Vagina (tissue), 2 donors: ENCODE measurements around the gene DDX21.

ENCODE experiments used
- CTCF ChIP-seq, 3 experiments: fragments of 450-650 bp in 2 of 3; fragments of 200-600 bp in 1 of 3; sonication (generic) in 1 of 3; IDR thresholded peaks; one replicate each; pipeline ENCODE4 v1.5.1; 2017 to 2019; ENCODE audit warnings: antibody characterized with exemption in 3 of 3, mild to moderate bottlenecking in 2 of 3, moderate library complexity in 2 of 3
- POLR2A ChIP-seq, 2 donors: fragments of 450-650 bp; IDR thresholded peaks; one replicate each; pipeline ENCODE4 v1.6.1; 2017; ENCODE audit warnings: antibody characterized with exemption in 2 of 2, mild to moderate bottlenecking in 2 of 2, moderate library complexity in 2 of 2
- POLR2AphosphoS5 ChIP-seq, 2 donors: sonication (generic); formaldehyde crosslinking; IDR thresholded peaks; one replicate each; pipeline ENCODE4 v1.9.0; 2017; ENCODE audit warnings: antibody characterized with exemption in 2 of 2, mild to moderate bottlenecking in 2 of 2, low read depth in 1 of 2; ENCODE audit not compliant: insufficient read depth in 1 of 2

GRCh38 chr10:68957654-68958053 is 1.7 kb downstream of the DDX21 start:
- TF ChIP-seq POLR2AphosphoS5 (IDR thresholded peaks at IDR 0.05; ENCODE audit: insufficient read depth in 1 of 2, low read depth in 1 of 2) (no peak), CTCF (IDR thresholded peaks at IDR 0.05) (no peak), POLR2A (IDR thresholded peaks at IDR 0.05) (no peak)
